OCI-LY1 (cell line): Measurements from ENCODE around the gene ALDH4A1.

Experiments used
- H2AFZ ChIP-seq: fragments of 200-600 bp; sonication (generic), shearing (Covaris generic); 2 replicates; pipeline ENCODE4 v1.6.0; 2014; ENCODE audit warnings: antibody characterized with exemption, mild to moderate bottlenecking, low read length
- H3F3A ChIP-seq: fragments of 200-600 bp; sonication (generic), shearing (Covaris generic); 2 replicates; pipeline ENCODE4 v1.6.0; 2014; ENCODE audit warnings: mild to moderate bottlenecking, antibody characterized with exemption, low read length, moderate library complexity; ENCODE audit not compliant: insufficient read depth
- H3K27ac ChIP-seq: fragments of 200-600 bp; sonication (generic); 2 replicates; pipeline ENCODE4 v1.5.1; 2014; ENCODE audit warnings: low read length, mixed run types, mild to moderate bottlenecking, low read depth; ENCODE audit not compliant: poor library complexity, severe bottlenecking
- H3K27me3 ChIP-seq: fragments of 200-600 bp; sonication (generic); 2 replicates; pipeline ENCODE4 v1.6.0; 2014; ENCODE audit warnings: antibody characterized with exemption, mild to moderate bottlenecking, low read length, moderate library complexity; ENCODE audit not compliant: insufficient read depth
- H3K36me3 ChIP-seq: fragments of 200-600 bp; sonication (generic); 2 replicates; pipeline ENCODE4 v1.6.1; 2014; ENCODE audit warnings: mild to moderate bottlenecking, antibody characterized with exemption, low read length, moderate library complexity, mixed read lengths; ENCODE audit not compliant: insufficient read depth
- H3K4me1 ChIP-seq: fragments of 200-600 bp; sonication (generic); 2 replicates; pipeline ENCODE4 v1.5.1; 2014; ENCODE audit warnings: mild to moderate bottlenecking, low read length, moderate library complexity; ENCODE audit not compliant: insufficient read depth, severe bottlenecking
- H3K4me2 ChIP-seq: fragments of 200-600 bp; sonication (generic), shearing (Covaris generic); 2 replicates; pipeline ENCODE4 v1.6.1; 2014; ENCODE audit warnings: low read length
- H3K4me3 ChIP-seq: fragments of 200-600 bp; sonication (generic); 2 replicates; pipeline ENCODE4 v1.5.1; 2014; ENCODE audit warnings: low read length, low read depth, mild to moderate bottlenecking, mixed read lengths; ENCODE audit not compliant: poor library complexity, severe bottlenecking
- H3K79me2 ChIP-seq: fragments of 200-600 bp; shearing (Covaris generic); 2 replicates; pipeline ENCODE4 v1.6.1; 2016; ENCODE audit warnings: mixed run types, low read length, mixed read lengths; ENCODE audit not compliant: insufficient read depth
- H3K9ac ChIP-seq: fragments of 200-600 bp; sonication (generic), shearing (Covaris generic); 2 replicates; pipeline ENCODE4 v1.6.1; 2014; ENCODE audit warnings: mild to moderate bottlenecking, low read length, mixed read lengths
- H3K9me2 ChIP-seq: fragments of 200-600 bp; sonication (generic), shearing (Covaris generic); 2 replicates; pipeline ENCODE4 v1.6.1; 2014; ENCODE audit warnings: low read depth, mild to moderate bottlenecking, low read length, mixed read lengths
- H3K9me3 ChIP-seq: fragments of 200-600 bp; shearing (Covaris generic); 2 replicates; pipeline ENCODE4 v1.6.1; 2014; ENCODE audit warnings: low read length, mixed read lengths
- H4K20me1 ChIP-seq: fragments of 200-600 bp; sonication (generic), shearing (Covaris generic); 2 replicates; pipeline ENCODE4 v1.6.0; 2016; ENCODE audit warnings: mild to moderate bottlenecking, low read length; ENCODE audit not compliant: insufficient read depth
- CTCF ChIP-seq: fragments of 200-600 bp; sonication (generic), shearing (Covaris generic); IDR thresholded peaks from 2 replicates; pipeline ENCODE4 v1.5.1; 2017; ENCODE audit warnings: mild to moderate bottlenecking, antibody characterized with exemption, low read length, moderate library complexity, mixed read lengths
- EZH2 ChIP-seq: fragments of 200-600 bp; sonication (generic), shearing (Covaris generic); IDR thresholded peaks from 2 replicates; pipeline ENCODE4 v1.8.0; 2017; ENCODE audit warnings: borderline replicate concordance, mixed run types, mild to moderate bottlenecking, antibody characterized with exemption, low read length, moderate library complexity, mixed read lengths

ALDH4A1 gene

GRCh38 chr1:18915341-18915740 lies 13.0 kb upstream of the ALDH4A1 start:
- no peaks in the 10 kb centered on the region; the same call in 1 of the 2 replicates for H3K27me3 ChIP-seq
- H3K9me3 ChIP-seq, result no peaks in the 10 kb centered on the region
- H3K9me2 ChIP-seq, result no peaks in the 10 kb centered on the region
- no peak overlapping the region for H3K4me2 ChIP-seq
- H2AFZ ChIP-seq, result no peak overlapping the region
- H4K20me1 ChIP-seq, result no peaks in the 10 kb centered on the region
- no peaks in the 10 kb centered on the region for H3K4me1 ChIP-seq
- no peak overlapping the region for H3K4me3 ChIP-seq
- no peaks in the 10 kb centered on the region for H3K79me2 ChIP-seq
- no peak overlapping the region for H3K9ac ChIP-seq
- no peak overlapping the region for H3K27ac ChIP-seq
- TF ChIP-seq EZH2 (no peak), CTCF (no peak)
- H3F3A ChIP-seq, result no peaks in the 10 kb centered on the region
- H3K36me3 ChIP-seq, result no peaks in the 10 kb centered on the region

- Histone ChIP-seq H4K20me1 (no peaks in the 10 kb centered on the region), H2AFZ (no peak overlapping the region), H3K27me3 (no peaks in the 10 kb centered on the region; the same call in 1 of the 2 replicates), H3K4me2 (no peak overlapping the region), H3K4me3 (no peak overlapping the region), H3K9me2 (no peaks in the 10 kb centered on the region), H3F3A (no peaks in the 10 kb centered on the region), H3K27ac (no peak overlapping the region), H3K4me1 (no peaks in the 10 kb centered on the region), H3K9ac (no peak overlapping the region), H3K9me3 (no peaks in the 10 kb centered on the region), H3K79me2 (no peaks in the 10 kb centered on the region), H3K36me3 (no peaks in the 10 kb centered on the region)
- peak; percentile 98 for TF ChIP-seq CTCF
- no peak for TF ChIP-seq EZH2
Observed at GRCh38 chr1:18913065-18913835, 10.9 kb upstream of the ALDH4A1 start.

- no peak overlapping the region for H2AFZ ChIP-seq
Observed at GRCh38 chr1:18912550-18912949, 10.2 kb upstream of the ALDH4A1 start.

More at GRCh38 chr1:18912550-18912949, 10.2 kb upstream of the ALDH4A1 start:
- TF ChIP-seq CTCF, result no peak
- TF ChIP-seq EZH2, result no peak
- no peak overlapping the region for H3K27ac ChIP-seq
- H3F3A ChIP-seq, result no peaks in the 10 kb centered on the region
- no peaks in the 10 kb centered on the region for H4K20me1 ChIP-seq
- H3K4me2 ChIP-seq, result no peak overlapping the region
- no peaks in the 10 kb centered on the region for H3K4me1 ChIP-seq
- H3K4me3 ChIP-seq, result no peak overlapping the region
- no peaks in the 10 kb centered on the region for H3K79me2 ChIP-seq
- H3K36me3 ChIP-seq, result no peaks in the 10 kb centered on the region
- H3K9me3 ChIP-seq, result no peaks in the 10 kb centered on the region
- H3K9ac ChIP-seq, result no peak overlapping the region
- no peaks in the 10 kb centered on the region for H3K9me2 ChIP-seq
- no peaks in the 10 kb centered on the region; the same call in 1 of the 2 replicates for H3K27me3 ChIP-seq
